Peyer's patch (tissue), 4 donors: ENCODE measurements around the gene DNMT3A.

ENCODE experiments used
- POLR2A ChIP-seq, 2 donors: fragments of 450-650 bp; IDR thresholded peaks; one replicate each; pipeline ENCODE4 v1.5.1; 2017; ENCODE audit warnings: antibody characterized with exemption in 2 of 2, mild to moderate bottlenecking in 2 of 2, moderate library complexity in 2 of 2
- TF ChIP-seq, protein P1 (sequence below), 6 experiments: fragments of 450-650 bp in 4 of 6; fragments of 200-600 bp in 2 of 6; sonication (generic) in 1 of 6; IDR thresholded peaks; one replicate each; pipeline ENCODE4 v1.5.1; 2017 to 2019; ENCODE audit warnings: antibody characterized with exemption in 6 of 6, mild to moderate bottlenecking in 3 of 6, moderate library complexity in 1 of 6

DNA sequence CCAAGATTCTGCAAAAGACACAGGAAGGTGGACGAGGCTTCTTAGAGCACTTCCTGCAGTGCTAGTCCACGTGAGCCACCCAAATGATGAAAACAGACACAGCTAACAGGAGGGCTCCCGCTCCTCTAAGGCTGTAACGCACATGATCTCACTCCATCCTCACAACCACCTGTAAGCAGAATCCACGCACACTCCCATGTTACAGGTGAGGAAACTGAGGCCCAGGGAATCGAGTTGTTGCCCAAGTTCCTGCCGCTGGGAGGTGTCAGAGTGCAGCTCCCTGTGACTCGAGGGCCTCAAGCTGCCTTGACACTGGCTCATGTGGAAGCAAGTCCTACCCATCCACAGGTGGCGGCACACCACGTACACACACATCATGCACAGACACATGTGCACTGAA lies 4.4 kb downstream of the DNMT3A start:
- TF ChIP-seq, protein P1, sequence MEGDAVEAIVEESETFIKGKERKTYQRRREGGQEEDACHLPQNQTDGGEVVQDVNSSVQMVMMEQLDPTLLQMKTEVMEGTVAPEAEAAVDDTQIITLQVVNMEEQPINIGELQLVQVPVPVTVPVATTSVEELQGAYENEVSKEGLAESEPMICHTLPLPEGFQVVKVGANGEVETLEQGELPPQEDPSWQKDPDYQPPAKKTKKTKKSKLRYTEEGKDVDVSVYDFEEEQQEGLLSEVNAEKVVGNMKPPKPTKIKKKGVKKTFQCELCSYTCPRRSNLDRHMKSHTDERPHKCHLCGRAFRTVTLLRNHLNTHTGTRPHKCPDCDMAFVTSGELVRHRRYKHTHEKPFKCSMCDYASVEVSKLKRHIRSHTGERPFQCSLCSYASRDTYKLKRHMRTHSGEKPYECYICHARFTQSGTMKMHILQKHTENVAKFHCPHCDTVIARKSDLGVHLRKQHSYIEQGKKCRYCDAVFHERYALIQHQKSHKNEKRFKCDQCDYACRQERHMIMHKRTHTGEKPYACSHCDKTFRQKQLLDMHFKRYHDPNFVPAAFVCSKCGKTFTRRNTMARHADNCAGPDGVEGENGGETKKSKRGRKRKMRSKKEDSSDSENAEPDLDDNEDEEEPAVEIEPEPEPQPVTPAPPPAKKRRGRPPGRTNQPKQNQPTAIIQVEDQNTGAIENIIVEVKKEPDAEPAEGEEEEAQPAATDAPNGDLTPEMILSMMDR (IDR thresholded peaks at IDR 0.05), result no peak
- TF ChIP-seq POLR2A (IDR thresholded peaks at IDR 0.05), result no peak
